Activated CD8-positive, alpha-beta memory T cell treated with anti-CD3 and anti-CD28 coated beads, Interleukin-2, amount 10 ng/mL, durations not matched to agents 7 days and 5 days (primary cell): ENCODE measurements around the gene DAPK2. TPM values are rescaled to one million over a fixed set of nuclear protein-coding genes. Genes with fewer than 3 reads are reported as not detected.
"Not testable (repeated sequence)": the region's sequence is repeated elsewhere in the genome, so short reads cannot be mapped to it uniquely, and the experiment has no call there.

Experiments
- ATAC-seq: fragments of 150-1000 bp; cut with Tn5 transposase; one replicate; pipeline ENCODE4 v1.10.0; 2021; ENCODE audit warnings: moderate library complexity
- CTCF ChIA-PET: fragments of 350-600 bp; sonication (Branson Sonifier 250); formaldehyde crosslinking; loops from one replicate; lab custom pipeline; 2021; ENCODE audit warnings: antibody characterized with exemption; lab: Charles Lee
- DNase-seq: peaks from one replicate; pipeline ENCODE4 v3.0.0-alpha.2; 2020
- H3K27ac Mint-ChIP-seq: one replicate; pipeline ENCODE4 v1.8.0; 2021; ENCODE audit warnings: mild to moderate bottlenecking, mixed read lengths
- H3K27me3 Mint-ChIP-seq: one replicate; pipeline ENCODE4 v1.8.0; 2021; ENCODE audit warnings: mixed read lengths
- H3K36me3 Mint-ChIP-seq: one replicate; pipeline ENCODE4 v1.8.0; 2021; ENCODE audit warnings: mild to moderate bottlenecking, mixed read lengths
- H3K4me1 Mint-ChIP-seq: one replicate; pipeline ENCODE4 v1.8.0; 2021; ENCODE audit warnings: mixed read lengths
- H3K4me3 Mint-ChIP-seq: one replicate; pipeline ENCODE4 v1.8.0; 2021; ENCODE audit warnings: mild to moderate bottlenecking, moderate library complexity, mixed read lengths
- H3K9me3 Mint-ChIP-seq: one replicate; pipeline ENCODE4 v1.8.0; 2022; ENCODE audit warnings: low read depth, mixed read lengths
- total RNA-seq, 2 experiments: library from RNA; stranded (reverse); gene quantifications; one replicate each; pipeline ENCODE4 v1.2.3, GENCODE V29; 2021

The DAPK2 gene
- total RNA-seq = 10 to 100 TPM; 14.1 to 15.0 TPM

- DNase-seq (peak; percentile 70), ATAC-seq (peak; percentile 94)
- H3K4me3 Mint-ChIP-seq = peak within 1 kb of the TSS; percentile 67
- H3K9me3 Mint-ChIP-seq = no peaks in the 10 kb centered on the region
- H3K27ac Mint-ChIP-seq = peak within 1 kb of the TSS; percentile 47
- H3K36me3 Mint-ChIP-seq = no peaks in the 10 kb centered on the region
- peaks cover 23% of the 10 kb centered on the region for H3K27me3 Mint-ChIP-seq
- H3K4me1 Mint-ChIP-seq = peaks cover 17% of the 10 kb centered on the region
- CTCF ChIA-PET = interaction anchor here (0.7 to 6.3 kb wide), 61 partner anchors 8 to 580 kb away, joined by 3 to 53 read pairs (median 5); no protein-coding TSS in a partner anchor
These were observed at the start of gene DAPK2 for GRCh38 chr15:64046421-64047153. TSS of gene DAPK2 (minus strand) at chr15:64046485. CDS start at chr15:64040261, 6,224 bp downstream.

- Mint-ChIP-seq H3K4me1 (peaks cover 61% of the 10 kb centered on the region), H3K27me3 (no peaks in the 10 kb centered on the region)
- ATAC-seq = no peak
These were observed 49.1 kb upstream of the DAPK2 start for GRCh38 chr15:64095431-64095794.

GRCh38 chr15:64093627-64094417 is 47.5 kb upstream of the DAPK2 start, which contains the start of gene CIAO2A:
TSS of gene CIAO2A (minus strand) at chr15:64093838. CDS start at chr15:64093768, 70 bp downstream.
- no peaks in the 10 kb centered on the region for H3K27me3 Mint-ChIP-seq
- H3K36me3 Mint-ChIP-seq = peaks cover 18% of the 10 kb centered on the region
- peaks cover 66% of the 10 kb centered on the region for H3K4me1 Mint-ChIP-seq
- peak within 1 kb of the TSS; percentile 99 for H3K4me3 Mint-ChIP-seq
- CTCF ChIA-PET = interaction anchor here (0.8 to 4.2 kb wide), 16 partner anchors 13 to 879 kb away, joined by 3 to 19 read pairs (median 4); partner anchors contain the start of genes PPIB, TRIP4 and USP3
- peak; percentile 99 for DNase-seq
- H3K27ac Mint-ChIP-seq = peak within 1 kb of the TSS; percentile 98
- no peaks in the 10 kb centered on the region for H3K9me3 Mint-ChIP-seq
- peak; percentile 81 for ATAC-seq

More at GRCh38 chr15:64095431-64095794, 49.1 kb upstream of the DAPK2 start:
- Mint-ChIP-seq H3K4me3 (peak overlapping the region; percentile 99), H3K36me3 (peaks cover 11% of the 10 kb centered on the region), H3K9me3 (no peaks in the 10 kb centered on the region), H3K27ac (peak overlapping the region; percentile 98)
- CTCF ChIA-PET = interaction anchor here (0.7 to 1.9 kb wide), 4 partner anchors 55 to 489 kb away, joined by 3 to 9 read pairs (median 5); no protein-coding TSS in a partner anchor
- DNase-seq = no peak

- DNase-seq (peak; percentile 78), ATAC-seq (peak; percentile 5)
- Mint-ChIP-seq H3K27ac (peak overlapping the region; percentile 98), H3K4me1 (peaks cover 61% of the 10 kb centered on the region), H3K27me3 (no peaks in the 10 kb centered on the region), H3K9me3 (no peaks in the 10 kb centered on the region), H3K36me3 (peaks cover 23% of the 10 kb centered on the region), H3K4me3 (peak overlapping the region; percentile 99)
- CTCF ChIA-PET = interaction anchor here (0.8 to 4.2 kb wide), 16 partner anchors 12 to 878 kb away, joined by 3 to 19 read pairs (median 5); partner anchors contain the start of genes PPIB, TRIP4 and USP3
These were observed 46.8 kb upstream of the DAPK2 start for GRCh38 chr15:64092864-64093626.

- Mint-ChIP-seq H3K4me3 (peak overlapping the region; percentile 99), H3K36me3 (peaks cover 29% of the 10 kb centered on the region), H3K9me3 (peaks cover 3% of the 10 kb centered on the region), H3K4me1 (peaks cover 53% of the 10 kb centered on the region), H3K27ac (peak overlapping the region; percentile 98), H3K27me3 (no peaks in the 10 kb centered on the region)
- CTCF ChIA-PET = interaction anchor here (0.5 to 4.2 kb wide), 14 partner anchors 10 to 625 kb away, joined by 3 to 19 read pairs (median 4); partner anchors contain the start of genes PPIB, TRIP4 and USP3
- ATAC-seq (no peak), DNase-seq (no peak)
These were observed 46.0 kb upstream of the DAPK2 start for GRCh38 chr15:64092075-64092820.

- H3K4me1 Mint-ChIP-seq = peaks cover 43% of the 10 kb centered on the region
- H3K27me3 Mint-ChIP-seq = no peaks in the 10 kb centered on the region
- DNase-seq (no peak), ATAC-seq (no peak)
- H3K4me3 Mint-ChIP-seq = no peak overlapping the region
- CTCF ChIA-PET = interaction anchor here (3.8 to 4.2 kb wide), 2 partner anchors 21 to 63 kb away, joined by 18 to 19 read pairs; no protein-coding TSS in a partner anchor
- peak overlapping the region; percentile 2 for H3K27ac Mint-ChIP-seq
- H3K36me3 Mint-ChIP-seq = peaks cover 36% of the 10 kb centered on the region
- H3K9me3 Mint-ChIP-seq = peaks cover 3% of the 10 kb centered on the region
These were observed 44.2 kb upstream of the DAPK2 start for GRCh38 chr15:64090527-64090926.

- DNase-seq (no peak), ATAC-seq (no peak)
- CTCF ChIA-PET = interaction anchor here (0.9 to 3.8 kb wide), 2 partner anchors 11 to 20 kb away, joined by 3 to 18 read pairs; no protein-coding TSS in a partner anchor
- no peak overlapping the region for H3K27ac Mint-ChIP-seq
- peaks cover 3% of the 10 kb centered on the region for H3K9me3 Mint-ChIP-seq
- H3K36me3 Mint-ChIP-seq = peaks cover 38% of the 10 kb centered on the region
- no peaks in the 10 kb centered on the region for H3K27me3 Mint-ChIP-seq
- peaks cover 35% of the 10 kb centered on the region for H3K4me1 Mint-ChIP-seq
- no peak overlapping the region for H3K4me3 Mint-ChIP-seq
These were observed 43.4 kb upstream of the DAPK2 start for GRCh38 chr15:64089543-64090280.

- no peak for ATAC-seq
- CTCF ChIA-PET = interaction anchor here (0.6 to 1.7 kb wide), 3 partner anchors 9 to 70 kb away, joined by 3 to 7 read pairs (median 3); no protein-coding TSS in a partner anchor
- peaks cover 2% of the 10 kb centered on the region for H3K4me1 Mint-ChIP-seq
- no peak for DNase-seq
- H3K4me3 Mint-ChIP-seq = no peak overlapping the region
- H3K9me3 Mint-ChIP-seq = peaks cover 1% of the 10 kb centered on the region
- H3K27ac Mint-ChIP-seq = no peak overlapping the region
- H3K27me3 Mint-ChIP-seq = no peaks in the 10 kb centered on the region
- peaks cover 35% of the 10 kb centered on the region for H3K36me3 Mint-ChIP-seq
These were observed 36.5 kb upstream of the DAPK2 start for GRCh38 chr15:64082757-64083156.

GRCh38 chr15:64073496-64073895 is 27.2 kb upstream of the DAPK2 start:
- CTCF ChIA-PET = interaction anchor here (1.9 kb wide), 1 partner anchor 470 kb away, joined by 5 read pairs; no protein-coding TSS in a partner anchor
- not testable (repeated sequence) for H3K27me3 Mint-ChIP-seq, H3K9me3 Mint-ChIP-seq, H3K4me3 Mint-ChIP-seq, ATAC-seq, DNase-seq, H3K27ac Mint-ChIP-seq
- peaks cover 16% of the 10 kb centered on the region for H3K4me1 Mint-ChIP-seq
- peaks cover 25% of the 10 kb centered on the region for H3K36me3 Mint-ChIP-seq

GRCh38 chr15:64072812-64073211 is 26.5 kb upstream of the DAPK2 start:
- Mint-ChIP-seq H3K27ac (no peak overlapping the region), H3K4me1 (peaks cover 22% of the 10 kb centered on the region), H3K36me3 (peaks cover 25% of the 10 kb centered on the region), H3K4me3 (no peak overlapping the region), H3K9me3 (no peaks in the 10 kb centered on the region), H3K27me3 (no peaks in the 10 kb centered on the region)
- DNase-seq (no peak), ATAC-seq (no peak)
- CTCF ChIA-PET = interaction anchor here (1.0 to 12.1 kb wide), 3 partner anchors 26 to 464 kb away, joined by 4 to 151 read pairs (median 4); partner anchors contain the start of gene DAPK2
